Transverse colon (tissue), 4 donors: ENCODE data around the gene ACD.

ENCODE experiments used
- CTCF ChIP-seq, 5 experiments: fragments of 200-600 bp in 3 of 5; fragments of 450-650 bp in 2 of 5; sonication (generic) in 3 of 5; IDR thresholded peaks; 1 replicate in 2 of 5; 2 replicates in 3 of 5; pipeline ENCODE4 v1.5.1; 2016 to 2017; ENCODE audit warnings: antibody characterized with exemption in 5 of 5, inconsistent platforms in 3 of 5, mild to moderate bottlenecking in 2 of 5, moderate library complexity in 1 of 5
- EP300 ChIP-seq: sonication (generic); formaldehyde crosslinking; IDR thresholded peaks from one replicate; pipeline ENCODE4 v1.6.1; 2017; ENCODE audit warnings: antibody characterized with exemption, low read depth
- POLR2A ChIP-seq: fragments of 450-650 bp; IDR thresholded peaks from one replicate; pipeline ENCODE4 v1.6.1; 2016; ENCODE audit warnings: antibody characterized with exemption, mild to moderate bottlenecking, moderate library complexity
- POLR2AphosphoS5 ChIP-seq, 3 donors: sonication (generic); formaldehyde crosslinking; IDR thresholded peaks; one replicate each; pipeline ENCODE4 v1.6.1; 2016; ENCODE audit warnings: antibody characterized with exemption in 3 of 3

DNA sequence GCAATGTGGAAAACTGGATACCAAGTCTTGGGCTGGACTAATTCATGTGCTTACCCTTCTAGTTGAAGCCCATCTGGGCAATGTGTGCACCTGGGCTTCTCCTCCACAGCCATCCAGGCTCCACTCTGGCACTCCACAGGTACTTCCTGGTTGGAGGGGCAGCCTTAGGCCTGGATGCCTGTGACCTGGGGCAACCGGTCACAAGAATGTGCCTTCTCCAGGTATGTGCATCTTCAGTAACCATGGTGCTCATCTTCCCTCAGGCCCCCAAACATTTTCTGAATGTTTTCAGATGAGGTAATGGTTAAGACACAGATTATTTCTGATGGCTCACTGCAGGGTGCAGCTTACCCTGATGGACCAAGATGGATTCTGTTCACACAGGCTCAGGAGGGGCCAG, 17.7 kb upstream of the ACD start:
- TF ChIP-seq POLR2AphosphoS5 (IDR thresholded peaks at IDR 0.05) (no peak), CTCF (IDR thresholded peaks at IDR 0.05) (no peak), POLR2A (no peak), EP300 (no peak)
